Measurements from ENCODE around the gene LMAN2.
A peak's percentile ranks its signal among the peaks of the same experiment; 100 is the strongest.

GRCh38 chr5:177311723-177312648 is 39.5 kb downstream of the LMAN2 start, which contains the start of gene MXD3:
- no peak for TF ChIP-seq CTCF (IDR thresholded peaks at IDR 0.05)
- TF ChIP-seq POLR2AphosphoS5 (IDR thresholded peaks at IDR 0.05; ENCODE audit: insufficient read depth in 1 of 2, low read depth in 1 of 2), result peak in 1 of 2 donors; percentile 37
